Liver (tissue), 2 donors: ENCODE measurements around the gene PTPRD.

Experiments used
- REST ChIP-seq: IDR thresholded peaks from 2 replicates; pipeline ENCODE4 v1.6.1; 2016; ENCODE audit warnings: antibody characterized with exemption, mild to moderate bottlenecking
- TF ChIP-seq, protein P1 (sequence below): fragments of 150-350 bp; IDR thresholded peaks from 2 replicates; pipeline ENCODE4 v1.5.1; 2017; ENCODE audit warnings: improper control_type of control experiment, low read depth, low read length; ENCODE audit not compliant: missing input control
- donor health status: healthy.

DNA sequence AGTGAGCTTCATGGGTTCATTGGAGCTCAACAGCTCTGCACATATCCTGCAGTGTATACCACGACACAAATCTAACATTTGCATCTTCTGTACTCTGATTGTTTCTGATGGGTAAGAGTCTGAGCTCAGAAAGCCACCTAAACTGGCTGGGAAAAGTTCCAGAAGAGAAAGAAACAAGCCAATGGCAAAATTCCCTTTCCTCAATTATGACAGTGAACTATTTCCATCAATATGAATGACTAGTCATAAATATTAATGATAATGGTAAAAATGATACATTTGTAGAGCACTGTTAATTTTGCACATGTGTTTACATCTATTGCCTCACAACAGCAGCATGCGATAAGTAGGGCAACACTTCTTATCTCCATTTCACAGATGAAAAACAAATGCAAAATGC, 1711.7 kb downstream of the PTPRD start:
- TF ChIP-seq, protein P1, sequence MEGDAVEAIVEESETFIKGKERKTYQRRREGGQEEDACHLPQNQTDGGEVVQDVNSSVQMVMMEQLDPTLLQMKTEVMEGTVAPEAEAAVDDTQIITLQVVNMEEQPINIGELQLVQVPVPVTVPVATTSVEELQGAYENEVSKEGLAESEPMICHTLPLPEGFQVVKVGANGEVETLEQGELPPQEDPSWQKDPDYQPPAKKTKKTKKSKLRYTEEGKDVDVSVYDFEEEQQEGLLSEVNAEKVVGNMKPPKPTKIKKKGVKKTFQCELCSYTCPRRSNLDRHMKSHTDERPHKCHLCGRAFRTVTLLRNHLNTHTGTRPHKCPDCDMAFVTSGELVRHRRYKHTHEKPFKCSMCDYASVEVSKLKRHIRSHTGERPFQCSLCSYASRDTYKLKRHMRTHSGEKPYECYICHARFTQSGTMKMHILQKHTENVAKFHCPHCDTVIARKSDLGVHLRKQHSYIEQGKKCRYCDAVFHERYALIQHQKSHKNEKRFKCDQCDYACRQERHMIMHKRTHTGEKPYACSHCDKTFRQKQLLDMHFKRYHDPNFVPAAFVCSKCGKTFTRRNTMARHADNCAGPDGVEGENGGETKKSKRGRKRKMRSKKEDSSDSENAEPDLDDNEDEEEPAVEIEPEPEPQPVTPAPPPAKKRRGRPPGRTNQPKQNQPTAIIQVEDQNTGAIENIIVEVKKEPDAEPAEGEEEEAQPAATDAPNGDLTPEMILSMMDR = no peak
- no peak for TF ChIP-seq REST
